Adrenal gland (tissue), 5 donors: ENCODE measurements around the gene RNASEL.

Source experiments
- POLR2A ChIP-seq, 2 donors: fragments of 450-650 bp; IDR thresholded peaks; one replicate each; pipeline ENCODE4 v1.6.1; 2017; ENCODE audit warnings: antibody characterized with exemption in 2 of 2, mild to moderate bottlenecking in 2 of 2, moderate library complexity in 1 of 2
- TF ChIP-seq, protein P1 (sequence below), 6 experiments: fragments of 450-650 bp in 4 of 6; fragments of 200-600 bp in 2 of 6; sonication (generic) in 1 of 6; IDR thresholded peaks; 1 replicate in 5 of 6; 2 replicates in 1 of 6; pipeline versions ENCODE4 v1.5.1 to v1.8.0; 2016 to 2021; ENCODE audit warnings: antibody characterized with exemption in 6 of 6, mild to moderate bottlenecking in 2 of 6, moderate library complexity in 1 of 6
- donor health status: DM: no; HTN: no; CAD: no.

DNA sequence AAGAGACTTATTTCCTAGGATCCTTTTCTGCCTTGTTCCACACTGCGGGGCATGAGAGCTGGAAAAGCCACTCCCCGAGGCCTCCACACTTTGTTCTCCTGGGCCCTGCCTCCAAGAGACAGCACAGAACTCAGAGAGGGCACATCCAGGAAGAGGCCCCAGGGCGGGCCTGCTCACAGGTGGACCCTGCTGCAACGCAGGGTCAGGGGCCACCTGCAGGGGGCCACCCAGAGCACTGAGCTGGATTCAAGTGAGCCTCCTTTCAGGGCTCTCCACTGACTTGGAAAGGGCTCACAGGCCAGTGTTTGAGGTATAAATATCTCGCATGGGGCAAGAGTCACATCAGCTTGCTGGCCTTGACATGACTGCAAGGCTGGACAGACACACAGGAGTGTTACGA is 10.3 kb upstream of the RNASEL start:
- TF ChIP-seq, protein P1, sequence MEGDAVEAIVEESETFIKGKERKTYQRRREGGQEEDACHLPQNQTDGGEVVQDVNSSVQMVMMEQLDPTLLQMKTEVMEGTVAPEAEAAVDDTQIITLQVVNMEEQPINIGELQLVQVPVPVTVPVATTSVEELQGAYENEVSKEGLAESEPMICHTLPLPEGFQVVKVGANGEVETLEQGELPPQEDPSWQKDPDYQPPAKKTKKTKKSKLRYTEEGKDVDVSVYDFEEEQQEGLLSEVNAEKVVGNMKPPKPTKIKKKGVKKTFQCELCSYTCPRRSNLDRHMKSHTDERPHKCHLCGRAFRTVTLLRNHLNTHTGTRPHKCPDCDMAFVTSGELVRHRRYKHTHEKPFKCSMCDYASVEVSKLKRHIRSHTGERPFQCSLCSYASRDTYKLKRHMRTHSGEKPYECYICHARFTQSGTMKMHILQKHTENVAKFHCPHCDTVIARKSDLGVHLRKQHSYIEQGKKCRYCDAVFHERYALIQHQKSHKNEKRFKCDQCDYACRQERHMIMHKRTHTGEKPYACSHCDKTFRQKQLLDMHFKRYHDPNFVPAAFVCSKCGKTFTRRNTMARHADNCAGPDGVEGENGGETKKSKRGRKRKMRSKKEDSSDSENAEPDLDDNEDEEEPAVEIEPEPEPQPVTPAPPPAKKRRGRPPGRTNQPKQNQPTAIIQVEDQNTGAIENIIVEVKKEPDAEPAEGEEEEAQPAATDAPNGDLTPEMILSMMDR (IDR thresholded peaks at IDR 0.05) = peak in 1 of 6 experiments; percentile 11
- no peak for TF ChIP-seq POLR2A (IDR thresholded peaks at IDR 0.05)
